ENCODE results near the gene ZNHIT2. TPM values are rescaled to one million over a fixed set of nuclear protein-coding genes. Genes with fewer than 3 reads are reported as not detected.

The ZNHIT2 gene
- total and polyA plus RNA-seq, 10 of the 15 experiments (the other 5 are each of a cell fraction or from before 2014, with no cell fraction given), result 0.24 to 20.4 (median 15.5) TPM; not detected in 1

- TF ChIP-seq NR2C2 (IDR thresholded peaks at IDR 0.05; ENCODE audit: borderline replicate concordance, control insufficient read depth, insufficient read length, low read depth) (no peak), CTCF (IDR thresholded peaks at IDR 0.05 in 2 of 3, conservative IDR thresholded peaks at IDR 0.05 in 1 of 3; ENCODE audit: control insufficient read depth in 2 of 3, extremely low read depth in 1 of 3, insufficient read depth in 1 of 3, low read depth in 3 of 3, low read length in 3 of 3) (no peak), TCF12 (IDR thresholded peaks at IDR 0.05; ENCODE audit: low read depth, low read length) (no peak), NRF1 (conservative IDR thresholded peaks at IDR 0.05; ENCODE audit: low read depth, low read length) (no peak), YY1 (IDR thresholded peaks at IDR 0.05; ENCODE audit: low read depth, low read length) (no peak), ZNF592 (IDR thresholded peaks at IDR 0.05) (no peak), MEF2B (IDR thresholded peaks at IDR 0.05; ENCODE audit: partially characterized antibody, poor library complexity, severe bottlenecking) (no peak), MTA3 (IDR thresholded peaks at IDR 0.05; ENCODE audit: borderline replicate concordance, low read length) (no peak), GABPA (IDR thresholded peaks at IDR 0.05; ENCODE audit: low read depth) (no peak), CEBPZ (IDR thresholded peaks at IDR 0.05; ENCODE audit: low read depth, low read length) (no peak)
- RAD21 ChIA-PET (ENCODE audit: unreplicated experiment), result interaction anchor here (1.3 to 1.8 kb wide), 3 partner anchors 56 to 249 kb away, joined by 4 to 6 read pairs (median 5); partner anchors contain the start of gene SAC3D1
- H3K27me3 ChIP-seq (replicated peaks in 1 of 2; ENCODE audit: control insufficient read depth in 2 of 2, insufficient read depth in 2 of 2, low read length in 1 of 2), result no peaks in the 10 kb centered on the region
- in situ Hi-C loops (cut with MboI), result no loop called here
- intact Hi-C loops (cut with micrococcal nuclease; ENCODE audit: unreplicated experiment), result loop anchor here (5.0 kb wide), 1 partner anchor 85 kb away; the partner anchor contains the start of gene ARL2
- CTCF ChIA-PET, result interaction anchor here (0.9 to 7.0 kb wide), 6 partner anchors 15 to 85 kb away, joined by 3 to 76 read pairs (median 10); partner anchors contain the start of genes ARL2, CAPN1, FAU and TM7SF2
- no peaks in the 10 kb centered on the region for H4K20me1 ChIP-seq (ENCODE audit: control insufficient read depth, insufficient read depth)
- peak overlapping the region; percentile 69; the same call in 1 of the 2 replicates for H3K9ac ChIP-seq (ENCODE audit: control insufficient read depth, insufficient read depth, low read length)
- peaks cover 9% of the 10 kb centered on the region for H3K79me2 ChIP-seq (ENCODE audit: control insufficient read depth, insufficient read depth, low read length)
- peaks cover 4% of the 10 kb centered on the region for H3K4me1 ChIP-seq (ENCODE audit: control insufficient read depth, insufficient read depth, low read length)
- H3K4me2 ChIP-seq (ENCODE audit: control insufficient read depth, insufficient read depth), result peak overlapping the region; percentile 96
- H2AFZ ChIP-seq (ENCODE audit: control insufficient read depth, low read depth, low read length), result no peak overlapping the region
- FAIRE-seq (no peak), DNase-seq (ENCODE audit: low read depth, low spot score) (no peak), ATAC-seq (no peak)
- POLR2A ChIA-PET, result interaction anchor here (1.3 to 2.2 kb wide), 3 partner anchors 13 to 82 kb away, joined by 4 to 11 read pairs (median 5); partner anchors contain the start of genes ARL2, CDCA5, TM7SF2 and ZFPL1
- H3K36me3 ChIP-seq (ENCODE audit: control insufficient read depth in 2 of 2, insufficient read depth in 2 of 2, low read length in 1 of 2), result 0 out of 4 replicates have a peak, but pooled peaks cover 0 to 3% of the 10 kb centered on the region in 2 experiments
- H3K4me3 ChIP-seq, result peak overlapping the region; percentile 96
- SMC1A ChIA-PET (ENCODE audit: uncharacterized antibody, unreplicated experiment), result interaction anchor here (2.0 to 3.7 kb wide), 2 partner anchors 14 to 249 kb away, joined by 6 to 18 read pairs; partner anchors contain the start of gene TM7SF2
- BruUV-seq (replicated peaks), result TSS peak; percentile 57
- no peaks in the 10 kb centered on the region for H3K9me3 ChIP-seq (replicated peaks; ENCODE audit: control insufficient read depth, insufficient read depth, low read length)
- H3K27ac ChIP-seq (ENCODE audit: control insufficient read depth, insufficient read depth), result no peak overlapping the region
- WGBS (ENCODE audit: insufficient coverage, insufficient replicate concordance, low lambda C conversion rate, missing lambda C conversion rate), result 33% methylated on average over 8 of the region's 8 CpGs
These were observed 20.6 kb downstream of the ZNHIT2 start for GRCh38 chr11:65096926-65097325.

Data from GM12878 (cell line).